Neural progenitor cell (in vitro differentiated cells): ENCODE measurements around the gene MEIS1. TPM values are rescaled to one million over a fixed set of nuclear protein-coding genes. Genes with fewer than 3 reads are reported as not detected.

Source experiments
- DNase-seq: peaks from one replicate; pipeline ENCODE4 v3.0.0-alpha.2; 2016; ENCODE audit warnings: low spot score
- H2AFZ ChIP-seq: fragments of 200-600 bp; sonication (generic); replicated peaks from 2 replicates; pipeline ENCODE4 v1.6.1; 2016; ENCODE audit warnings: antibody characterized with exemption
- H3F3A ChIP-seq: fragments of 200-600 bp; sonication (generic); 2 replicates; pipeline ENCODE4 v1.6.1; 2016; ENCODE audit warnings: antibody characterized with exemption, low read depth
- H3K27ac ChIP-seq: fragments of 200-600 bp; sonication (generic); 2 replicates; pipeline ENCODE4 v1.5.1; 2016; ENCODE audit warnings: mild to moderate bottlenecking
- H3K27me3 ChIP-seq: fragments of 200-600 bp; sonication (generic); 2 replicates; pipeline ENCODE4 v1.6.1; 2016; ENCODE audit warnings: mild to moderate bottlenecking, moderate library complexity
- H3K36me3 ChIP-seq: fragments of 200-600 bp; sonication (generic); 2 replicates; pipeline ENCODE4 v1.5.1; 2016
- H3K4me1 ChIP-seq: fragments of 200-600 bp; sonication (generic); 2 replicates; pipeline ENCODE4 v1.6.1; 2016; ENCODE audit warnings: mixed run types
- H3K4me2 ChIP-seq: fragments of 200-600 bp; sonication (generic); 2 replicates; pipeline ENCODE4 v1.6.1; 2016
- H3K4me3 ChIP-seq: fragments of 200-600 bp; sonication (generic); 2 replicates; pipeline ENCODE4 v1.5.1; 2016
- H3K79me2 ChIP-seq: fragments of 200-600 bp; sonication (generic); 2 replicates; pipeline ENCODE4 v1.6.1; 2016; ENCODE audit warnings: low read depth
- H3K9ac ChIP-seq: fragments of 200-600 bp; sonication (generic); 2 replicates; pipeline ENCODE4 v1.6.1; 2016
- H3K9me3 ChIP-seq: fragments of 200-600 bp; sonication (generic); 2 replicates; pipeline ENCODE4 v1.5.1; 2016; ENCODE audit warnings: low read depth
- H4K20me1 ChIP-seq: fragments of 200-600 bp; sonication (generic); 2 replicates; pipeline ENCODE4 v1.6.1; 2016; ENCODE audit warnings: low read depth
- H3K27ac Mint-ChIP-seq: 3 replicates; pipeline ENCODE4 v1.8.0; 2021; ENCODE audit warnings: mixed read lengths
- H3K27me3 Mint-ChIP-seq: 2 replicates; pipeline ENCODE4 v1.8.0; 2022; ENCODE audit warnings: low read depth, mild to moderate bottlenecking, inconsistent platforms, moderate library complexity, mixed read lengths; ENCODE audit not compliant: insufficient read depth
- H3K36me3 Mint-ChIP-seq: 3 replicates; pipeline ENCODE4 v1.8.0; 2021; ENCODE audit warnings: mixed read lengths
- H3K4me1 Mint-ChIP-seq: 3 replicates; pipeline ENCODE4 v1.8.0; 2021; ENCODE audit warnings: mixed read lengths
- H3K4me3 Mint-ChIP-seq: 3 replicates; pipeline ENCODE4 v1.8.0; 2021; ENCODE audit warnings: mild to moderate bottlenecking, moderate library complexity, mixed read lengths
- H3K9me3 Mint-ChIP-seq: 3 replicates; pipeline ENCODE4 v1.8.0; 2020; ENCODE audit warnings: mixed read lengths
- EZH2 ChIP-seq: fragments of 200-600 bp; sonication (generic); IDR thresholded peaks from 2 replicates; pipeline ENCODE4 v1.6.1; 2017; ENCODE audit warnings: antibody characterized with exemption, mild to moderate bottlenecking, moderate library complexity
- EZH2phosphoT487 ChIP-seq: fragments of 200-600 bp; sonication (generic); IDR thresholded peaks from 2 replicates; pipeline ENCODE4 v1.6.1; 2017; ENCODE audit warnings: antibody characterized with exemption
- total RNA-seq: library from RNA; depleted of rRNA; stranded (reverse); fragments of >200 nt; gene quantifications from 2 replicates; pipeline ENCODE4 v1.2.3, GENCODE V29; 2015; ENCODE audit warnings: low replicate concordance
- TF ChIP-seq, protein P1 (sequence below): fragments of 200-600 bp; sonication (generic); IDR thresholded peaks from 2 replicates; pipeline ENCODE4 v1.5.1; 2017; ENCODE audit warnings: antibody characterized with exemption, mild to moderate bottlenecking

MEIS1 gene
- total RNA-seq, 1 donor from 2014 or later, result 14.7 TPM

DNA sequence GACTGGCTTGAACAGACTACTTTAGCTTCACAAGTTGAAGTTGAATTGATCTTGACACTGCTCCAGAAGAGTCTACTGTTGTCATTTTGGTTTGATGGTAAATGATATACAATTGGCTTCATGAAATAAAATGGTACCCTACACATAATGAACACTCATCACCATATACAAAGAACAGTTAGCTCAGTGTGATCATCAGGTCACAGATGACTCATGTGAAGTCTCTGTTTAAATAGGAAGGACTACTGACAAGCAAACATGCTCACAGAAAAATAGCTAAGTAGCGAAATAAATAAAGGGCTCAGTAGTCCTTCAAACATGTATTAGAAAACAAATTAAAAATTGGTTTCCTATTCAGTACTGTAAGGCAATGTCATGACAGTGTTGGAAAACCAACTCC lies 96.2 kb downstream of the MEIS1 start:
- no peaks in the 10 kb centered on the region for H3K36me3 ChIP-seq
- no peak overlapping the region for H2AFZ ChIP-seq
- H3K9me3 Mint-ChIP-seq, result no peaks in the 10 kb centered on the region
- no peak overlapping the region for H3K4me3 ChIP-seq
- no peak overlapping the region for H3K4me2 ChIP-seq
- H3K27me3 Mint-ChIP-seq, result peaks cover 2% of the 10 kb centered on the region
- peaks cover 19% of the 10 kb centered on the region for H3K4me1 ChIP-seq
- no peak overlapping the region for H3K27ac Mint-ChIP-seq
- DNase-seq, result no peak
- no peaks in the 10 kb centered on the region for H3K27me3 ChIP-seq
- H3F3A ChIP-seq, result no peaks in the 10 kb centered on the region
- no peak overlapping the region for H3K9ac ChIP-seq
- H3K9me3 ChIP-seq, result no peaks in the 10 kb centered on the region
- H3K79me2 ChIP-seq, result no peaks in the 10 kb centered on the region
- TF ChIP-seq EZH2phosphoT487 (no peak), EZH2 (no peak)
- TF ChIP-seq, protein P1, sequence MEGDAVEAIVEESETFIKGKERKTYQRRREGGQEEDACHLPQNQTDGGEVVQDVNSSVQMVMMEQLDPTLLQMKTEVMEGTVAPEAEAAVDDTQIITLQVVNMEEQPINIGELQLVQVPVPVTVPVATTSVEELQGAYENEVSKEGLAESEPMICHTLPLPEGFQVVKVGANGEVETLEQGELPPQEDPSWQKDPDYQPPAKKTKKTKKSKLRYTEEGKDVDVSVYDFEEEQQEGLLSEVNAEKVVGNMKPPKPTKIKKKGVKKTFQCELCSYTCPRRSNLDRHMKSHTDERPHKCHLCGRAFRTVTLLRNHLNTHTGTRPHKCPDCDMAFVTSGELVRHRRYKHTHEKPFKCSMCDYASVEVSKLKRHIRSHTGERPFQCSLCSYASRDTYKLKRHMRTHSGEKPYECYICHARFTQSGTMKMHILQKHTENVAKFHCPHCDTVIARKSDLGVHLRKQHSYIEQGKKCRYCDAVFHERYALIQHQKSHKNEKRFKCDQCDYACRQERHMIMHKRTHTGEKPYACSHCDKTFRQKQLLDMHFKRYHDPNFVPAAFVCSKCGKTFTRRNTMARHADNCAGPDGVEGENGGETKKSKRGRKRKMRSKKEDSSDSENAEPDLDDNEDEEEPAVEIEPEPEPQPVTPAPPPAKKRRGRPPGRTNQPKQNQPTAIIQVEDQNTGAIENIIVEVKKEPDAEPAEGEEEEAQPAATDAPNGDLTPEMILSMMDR, result no peak
- H4K20me1 ChIP-seq, result no peaks in the 10 kb centered on the region
- H3K4me1 Mint-ChIP-seq, result peaks cover 21% of the 10 kb centered on the region
- H3K27ac ChIP-seq, result no peak overlapping the region
- peaks cover 13% of the 10 kb centered on the region for H3K36me3 Mint-ChIP-seq
- H3K4me3 Mint-ChIP-seq, result no peak overlapping the region

- H3K27ac Mint-ChIP-seq, result no peak overlapping the region
Observed at GRCh38 chr2:66531567-66531966, 96.6 kb downstream of the MEIS1 start.

DNA sequence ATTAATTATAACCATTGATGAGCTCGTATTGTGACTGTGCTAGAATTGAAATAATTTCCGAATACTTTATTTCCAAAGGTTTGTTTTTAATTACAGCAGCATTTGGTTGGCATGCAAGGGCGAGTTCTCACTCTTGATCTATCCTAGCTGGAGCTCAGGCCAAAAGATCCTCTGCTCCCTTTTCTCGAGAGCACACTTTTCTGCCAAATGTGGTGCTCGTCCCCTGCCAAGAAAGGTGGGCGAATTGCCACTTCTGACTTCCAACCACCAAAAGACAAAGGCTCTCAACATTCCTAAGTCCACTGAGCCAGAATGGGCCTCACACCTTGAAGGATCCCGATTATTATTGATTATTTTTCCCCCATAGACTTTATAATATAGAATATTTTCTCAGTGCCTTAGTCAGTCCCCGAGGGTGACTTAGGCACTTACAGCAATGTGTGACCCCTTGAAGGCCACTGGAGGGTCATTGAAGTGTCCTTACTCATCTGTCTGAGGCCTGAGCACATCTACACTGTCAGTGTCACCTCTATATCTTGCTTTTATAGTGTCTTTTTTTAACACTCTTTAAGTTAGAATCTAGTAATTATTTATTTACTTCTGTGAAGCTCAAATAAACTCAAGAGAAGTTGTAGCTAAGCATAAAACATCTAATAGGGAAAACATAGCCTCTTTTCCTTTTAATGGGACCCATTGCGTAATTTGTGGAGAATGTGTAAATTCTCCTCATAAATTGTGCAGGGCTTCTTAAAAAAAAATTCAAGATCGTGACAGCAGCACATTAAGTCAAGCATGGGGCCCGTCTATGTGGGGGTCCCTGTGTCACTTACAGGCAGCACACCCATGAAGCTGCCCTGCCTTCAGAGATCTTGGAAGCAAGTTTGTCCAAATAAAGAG lies 98.3 kb downstream of the MEIS1 start:
- H3K4me2 ChIP-seq, result no peak overlapping the region
- peaks cover 2% of the 10 kb centered on the region for H3K27me3 Mint-ChIP-seq
- no peak overlapping the region for H3K9ac ChIP-seq
- no peak overlapping the region for H3K4me3 Mint-ChIP-seq
- H3K4me3 ChIP-seq, result no peak overlapping the region
- H3K9me3 Mint-ChIP-seq, result no peaks in the 10 kb centered on the region
- peaks cover 13% of the 10 kb centered on the region for H3K36me3 Mint-ChIP-seq
- peaks cover 34% of the 10 kb centered on the region for H3K4me1 Mint-ChIP-seq
- peaks cover 20% of the 10 kb centered on the region for H3F3A ChIP-seq
- H3K27ac ChIP-seq, result no peak overlapping the region
- H3K36me3 ChIP-seq, result no peaks in the 10 kb centered on the region
- no peaks in the 10 kb centered on the region for H3K27me3 ChIP-seq
- no peaks in the 10 kb centered on the region for H3K9me3 ChIP-seq
- peaks cover 38% of the 10 kb centered on the region for H3K4me1 ChIP-seq
- DNase-seq, result no peak
- no peak for TF ChIP-seq EZH2
- TF ChIP-seq, protein P1, result no peak
- no peak for TF ChIP-seq EZH2phosphoT487
- no peak overlapping the region for H3K27ac Mint-ChIP-seq
- H4K20me1 ChIP-seq, result no peaks in the 10 kb centered on the region
- no peaks in the 10 kb centered on the region for H3K79me2 ChIP-seq
- no peak overlapping the region for H2AFZ ChIP-seq

More at GRCh38 chr2:66531567-66531966, 96.6 kb downstream of the MEIS1 start:
- H3K27ac ChIP-seq, result no peak overlapping the region
- TF ChIP-seq EZH2 (no peak), EZH2phosphoT487 (no peak)
- TF ChIP-seq, protein P1, result no peak
- no peak overlapping the region for H2AFZ ChIP-seq
- H3K4me1 Mint-ChIP-seq, result peaks cover 22% of the 10 kb centered on the region
- H3K27me3 ChIP-seq, result no peaks in the 10 kb centered on the region
- no peaks in the 10 kb centered on the region for H3K9me3 Mint-ChIP-seq
- H3K9me3 ChIP-seq, result no peaks in the 10 kb centered on the region
- peaks cover 2% of the 10 kb centered on the region for H3K27me3 Mint-ChIP-seq
- H3K4me2 ChIP-seq, result no peak overlapping the region
- H4K20me1 ChIP-seq, result no peaks in the 10 kb centered on the region
- no peak for DNase-seq
- H3F3A ChIP-seq, result peaks cover 3% of the 10 kb centered on the region
- H3K9ac ChIP-seq, result no peak overlapping the region
- no peaks in the 10 kb centered on the region for H3K79me2 ChIP-seq
- H3K4me3 ChIP-seq, result no peak overlapping the region
- H3K4me3 Mint-ChIP-seq, result no peak overlapping the region
- peaks cover 21% of the 10 kb centered on the region for H3K4me1 ChIP-seq
- H3K36me3 ChIP-seq, result no peaks in the 10 kb centered on the region
- H3K36me3 Mint-ChIP-seq, result peaks cover 13% of the 10 kb centered on the region
